ENCODE data around the gene TMA7.

GRCh38 chr3:48419149-48419548 is 20.9 kb upstream of the TMA7 start:
- TF ChIP-seq SP2 (IDR thresholded peaks at IDR 0.05; ENCODE audit: extremely low read depth, low read depth, low read length, poor library complexity, severe bottlenecking) = no peak
- no peak for TF ChIP-seq TBP (optimal IDR thresholded peaks at IDR 0.05; ENCODE audit: low read depth, low read length)
- TF ChIP-seq CTCF (IDR thresholded peaks at IDR 0.05 in 2 of 3, conservative IDR thresholded peaks at IDR 0.05 in 1 of 3; ENCODE audit: insufficient read depth in 2 of 3, low read depth in 1 of 3, low read length in 3 of 3) = no peak
- no peak for TF ChIP-seq SMARCE1 (IDR thresholded peaks at IDR 0.05)
- TF ChIP-seq ZNF165 (CRISPR knock-in tag; IDR thresholded peaks at IDR 0.05; ENCODE audit: borderline replicate concordance) = no peak

Measured in K562 (cell line).